Chondrocyte (in vitro differentiated cells): ENCODE data around the gene L3HYPDH. TPM values are rescaled to one million over a fixed set of nuclear protein-coding genes. Genes with fewer than 3 reads are reported as not detected.

Experiments
- DNase-seq: peaks from one replicate; pipeline ENCODE4 v3.0.0; 2021; ENCODE audit warnings: mixed read lengths, low spot score
- H3K27ac Mint-ChIP-seq: one replicate; pipeline ENCODE4 v1.8.0; 2021; ENCODE audit warnings: mild to moderate bottlenecking, moderate library complexity, mixed read lengths; ENCODE audit not compliant: unreplicated experiment
- H3K27me3 Mint-ChIP-seq: 2 replicates; pipeline ENCODE4 v1.8.0; 2021; ENCODE audit warnings: low read depth, mixed read lengths
- H3K36me3 Mint-ChIP-seq: 2 replicates; pipeline ENCODE4 v1.8.0; 2021; ENCODE audit warnings: low read depth, mixed read lengths
- H3K4me1 Mint-ChIP-seq: 2 replicates; pipeline ENCODE4 v1.8.0; 2021; ENCODE audit warnings: low read depth, mild to moderate bottlenecking, mixed read lengths
- H3K4me3 Mint-ChIP-seq: one replicate; pipeline ENCODE4 v1.8.0; 2021; ENCODE audit warnings: mild to moderate bottlenecking, moderate library complexity, mixed read lengths; ENCODE audit not compliant: unreplicated experiment
- H3K9me3 Mint-ChIP-seq: 2 replicates; pipeline ENCODE4 v1.8.0; 2021; ENCODE audit warnings: low read depth, mixed read lengths
- total RNA-seq: library from RNA; stranded (reverse); gene quantifications from 3 replicates; pipeline ENCODE4 v1.2.1, GENCODE V29; 2021
- TF ChIP-seq, protein P1 (sequence below): fragments of 200-600 bp; sonication (generic); IDR thresholded peaks from 2 replicates; pipeline ENCODE4 v1.5.0; 2021; ENCODE audit warnings: antibody characterized with exemption, mild to moderate bottlenecking, moderate library complexity

Gene L3HYPDH
- total RNA-seq, 1 donor from 2014 or later, result 35.3 TPM

DNA sequence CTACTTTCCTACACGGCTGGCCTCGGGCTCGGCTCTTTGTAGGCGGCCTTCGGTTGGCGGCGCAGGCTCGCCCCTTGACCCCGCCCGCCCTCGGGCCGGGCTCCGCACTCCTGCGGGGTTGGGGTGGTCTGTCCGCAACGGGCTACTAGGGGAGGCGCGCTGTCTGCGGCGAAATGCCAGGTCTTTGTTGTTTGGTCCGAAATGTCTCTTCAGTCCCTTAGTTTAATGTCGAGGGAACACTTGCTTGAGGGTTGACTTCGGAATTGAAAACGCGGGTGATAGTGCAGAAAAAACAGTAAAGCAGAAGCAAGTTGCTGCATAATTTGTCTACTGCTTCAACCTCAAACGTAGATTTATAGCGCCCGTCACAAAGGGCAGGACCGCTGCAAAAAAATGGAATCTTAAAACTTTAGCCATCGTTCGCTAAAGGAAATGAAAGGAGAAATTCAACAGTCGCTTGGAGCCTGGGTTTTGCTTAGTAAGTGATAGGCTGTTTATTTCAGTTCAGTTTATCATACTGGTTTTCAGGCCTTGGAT is 499 bp upstream of the L3HYPDH start:
- Mint-ChIP-seq H3K4me3 (peak overlapping the region; percentile 94), H3K9me3 (no peaks in the 10 kb centered on the region), H3K4me1 (peaks cover 55% of the 10 kb centered on the region), H3K27me3 (no peaks in the 10 kb centered on the region), H3K36me3 (peaks cover 15% of the 10 kb centered on the region), H3K27ac (peak overlapping the region; percentile 97)
- no peak for DNase-seq
- TF ChIP-seq, protein P1, sequence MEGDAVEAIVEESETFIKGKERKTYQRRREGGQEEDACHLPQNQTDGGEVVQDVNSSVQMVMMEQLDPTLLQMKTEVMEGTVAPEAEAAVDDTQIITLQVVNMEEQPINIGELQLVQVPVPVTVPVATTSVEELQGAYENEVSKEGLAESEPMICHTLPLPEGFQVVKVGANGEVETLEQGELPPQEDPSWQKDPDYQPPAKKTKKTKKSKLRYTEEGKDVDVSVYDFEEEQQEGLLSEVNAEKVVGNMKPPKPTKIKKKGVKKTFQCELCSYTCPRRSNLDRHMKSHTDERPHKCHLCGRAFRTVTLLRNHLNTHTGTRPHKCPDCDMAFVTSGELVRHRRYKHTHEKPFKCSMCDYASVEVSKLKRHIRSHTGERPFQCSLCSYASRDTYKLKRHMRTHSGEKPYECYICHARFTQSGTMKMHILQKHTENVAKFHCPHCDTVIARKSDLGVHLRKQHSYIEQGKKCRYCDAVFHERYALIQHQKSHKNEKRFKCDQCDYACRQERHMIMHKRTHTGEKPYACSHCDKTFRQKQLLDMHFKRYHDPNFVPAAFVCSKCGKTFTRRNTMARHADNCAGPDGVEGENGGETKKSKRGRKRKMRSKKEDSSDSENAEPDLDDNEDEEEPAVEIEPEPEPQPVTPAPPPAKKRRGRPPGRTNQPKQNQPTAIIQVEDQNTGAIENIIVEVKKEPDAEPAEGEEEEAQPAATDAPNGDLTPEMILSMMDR, result no peak

GRCh38 chr14:59483363-59483762 is 845 bp downstream of the L3HYPDH start:
- TF ChIP-seq, protein P1, result no peak
- Mint-ChIP-seq H3K27ac (peak overlapping the region; percentile 97), H3K9me3 (no peaks in the 10 kb centered on the region), H3K36me3 (peaks cover 7% of the 10 kb centered on the region), H3K4me1 (peaks cover 57% of the 10 kb centered on the region), H3K27me3 (no peaks in the 10 kb centered on the region), H3K4me3 (peak overlapping the region; percentile 94)
- no peak for DNase-seq

GRCh38 chr14:59482541-59483331 is 1.5 kb downstream of the L3HYPDH start:
- H3K4me1 Mint-ChIP-seq, result peaks cover 52% of the 10 kb centered on the region
- H3K4me3 Mint-ChIP-seq, result peak overlapping the region; percentile 94
- H3K9me3 Mint-ChIP-seq, result no peaks in the 10 kb centered on the region
- TF ChIP-seq, protein P1, result peak; percentile 42
- peak overlapping the region; percentile 97 for H3K27ac Mint-ChIP-seq
- H3K27me3 Mint-ChIP-seq, result no peaks in the 10 kb centered on the region
- no peak for DNase-seq
- peaks cover 4% of the 10 kb centered on the region for H3K36me3 Mint-ChIP-seq

GRCh38 chr14:59481871-59482540 is 2.2 kb downstream of the L3HYPDH start:
- H3K27ac Mint-ChIP-seq, result peak overlapping the region; percentile 97
- peaks cover 8% of the 10 kb centered on the region for H3K36me3 Mint-ChIP-seq
- DNase-seq, result no peak
- H3K4me3 Mint-ChIP-seq, result peak overlapping the region; percentile 94
- TF ChIP-seq, protein P1, result no peak
- H3K27me3 Mint-ChIP-seq, result no peaks in the 10 kb centered on the region
- peaks cover 53% of the 10 kb centered on the region for H3K4me1 Mint-ChIP-seq
- no peaks in the 10 kb centered on the region for H3K9me3 Mint-ChIP-seq

- no peaks in the 10 kb centered on the region for H3K9me3 Mint-ChIP-seq
- no peak for DNase-seq
- H3K27me3 Mint-ChIP-seq, result no peaks in the 10 kb centered on the region
- H3K36me3 Mint-ChIP-seq, result peaks cover 8% of the 10 kb centered on the region
- H3K27ac Mint-ChIP-seq, result peak overlapping the region; percentile 97
- peak overlapping the region; percentile 94 for H3K4me3 Mint-ChIP-seq
- TF ChIP-seq, protein P1, result no peak
- H3K4me1 Mint-ChIP-seq, result peaks cover 55% of the 10 kb centered on the region
These were observed 2.8 kb downstream of the L3HYPDH start for GRCh38 chr14:59481407-59481806.
